GM18498 (cell line): ENCODE measurements around the gene BUD23.
A peak's percentile ranks its signal among the peaks of the same experiment; 100 is the strongest.
"Not testable (repeated sequence)": the region's sequence is repeated elsewhere in the genome, so short reads cannot be mapped to it uniquely, and the experiment has no call there.

Source experiments
- ATAC-seq: cut with Tn5 transposase; IDR thresholded peaks from one replicate; pipeline ENCODE4 v1.9.1; 2021; ENCODE audit warnings: mild to moderate bottlenecking, moderate library complexity; ENCODE audit not compliant: unreplicated experiment

BUD23 gene

DNA sequence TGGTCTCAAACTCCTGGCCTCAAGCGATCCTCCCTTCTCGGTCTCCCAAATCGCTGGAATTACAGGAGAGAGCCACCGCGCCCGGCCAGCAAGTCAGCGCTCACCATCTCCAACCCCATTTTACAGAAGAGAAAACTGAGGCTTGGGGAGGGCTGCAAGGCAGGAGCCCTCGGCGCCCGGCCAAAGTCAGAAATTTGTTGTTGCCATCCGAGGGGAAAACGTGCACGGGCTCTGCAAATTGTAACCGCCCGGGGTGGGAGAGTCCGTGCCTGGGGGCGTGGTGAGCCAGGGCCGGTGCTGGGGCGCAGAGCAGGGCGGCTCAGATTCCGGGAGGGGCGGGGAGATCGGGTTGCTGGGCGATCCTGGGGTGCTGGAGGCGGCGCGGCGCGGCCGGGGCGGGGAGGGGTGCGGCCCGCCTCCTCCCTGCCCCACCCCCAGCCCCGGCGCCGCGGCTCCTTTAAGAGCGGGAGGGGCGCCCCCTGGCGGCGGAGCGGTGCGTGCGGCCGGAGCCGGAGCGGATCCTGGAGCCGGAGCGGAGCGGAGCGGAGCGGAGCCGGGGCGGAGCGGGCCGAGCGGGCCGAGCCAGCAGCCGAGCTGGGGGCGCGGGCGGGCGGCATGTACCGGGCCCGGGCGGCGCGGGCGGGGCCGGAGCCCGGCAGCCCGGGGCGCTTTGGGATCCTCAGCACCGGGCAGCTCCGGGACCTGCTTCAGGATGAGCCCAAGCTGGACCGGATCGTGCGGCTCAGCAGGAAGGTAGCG is 15.9 kb upstream of the BUD23 start, which contains the start of gene VPS37D:
Gene VPS37D (plus strand): TSS at position 488 of the 759 bp plus-strand sequence. CDS start 128 bp downstream, at position 616.
- peak; percentile 92 for ATAC-seq

DNA sequence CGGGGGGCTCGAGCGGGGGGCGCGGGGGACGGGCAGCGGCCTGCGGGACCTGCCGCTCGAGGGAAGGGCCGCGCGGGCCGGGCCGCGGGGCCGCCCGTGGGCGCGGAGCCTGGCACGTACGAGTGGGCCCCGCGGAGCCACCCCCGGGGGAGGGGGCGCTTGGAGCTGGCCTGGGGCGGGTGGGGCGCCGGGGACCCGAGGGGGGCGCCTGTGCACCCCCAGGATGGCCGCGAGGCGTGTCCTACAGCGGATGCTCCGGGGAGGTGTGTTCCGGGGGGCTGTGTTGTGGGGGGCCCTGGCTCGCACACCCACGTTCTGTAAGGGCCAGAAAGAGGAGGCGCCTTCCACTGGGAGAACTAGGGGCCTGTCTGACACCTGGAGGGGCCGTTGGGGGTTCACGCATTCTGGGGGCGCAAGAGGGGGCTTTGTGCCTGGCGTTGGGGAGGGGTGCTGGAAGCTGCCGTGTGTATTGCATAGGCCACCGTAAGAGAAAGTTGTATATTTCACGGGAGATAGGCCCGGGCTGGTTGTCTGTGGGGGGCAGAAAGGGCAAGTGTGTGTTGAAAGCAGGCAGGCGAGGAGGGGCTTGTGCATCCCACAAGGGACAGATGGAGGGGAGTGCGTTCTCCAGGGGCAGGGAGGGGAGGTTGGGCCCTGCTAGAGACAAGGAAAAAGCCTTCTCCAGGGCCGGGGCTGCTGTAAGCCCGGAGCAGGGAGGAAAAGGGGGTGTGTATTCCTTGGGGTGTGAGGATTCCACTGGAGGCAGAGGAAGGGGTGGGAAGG is 15.1 kb upstream of the BUD23 start:
- peak; percentile 21 for ATAC-seq

GRCh38 chr7:73668886-73669230 is 14.5 kb upstream of the BUD23 start:
- no peak for ATAC-seq

GRCh38 chr7:73669288-73669701 is 14.1 kb upstream of the BUD23 start:
- ATAC-seq = no peak

DNA sequence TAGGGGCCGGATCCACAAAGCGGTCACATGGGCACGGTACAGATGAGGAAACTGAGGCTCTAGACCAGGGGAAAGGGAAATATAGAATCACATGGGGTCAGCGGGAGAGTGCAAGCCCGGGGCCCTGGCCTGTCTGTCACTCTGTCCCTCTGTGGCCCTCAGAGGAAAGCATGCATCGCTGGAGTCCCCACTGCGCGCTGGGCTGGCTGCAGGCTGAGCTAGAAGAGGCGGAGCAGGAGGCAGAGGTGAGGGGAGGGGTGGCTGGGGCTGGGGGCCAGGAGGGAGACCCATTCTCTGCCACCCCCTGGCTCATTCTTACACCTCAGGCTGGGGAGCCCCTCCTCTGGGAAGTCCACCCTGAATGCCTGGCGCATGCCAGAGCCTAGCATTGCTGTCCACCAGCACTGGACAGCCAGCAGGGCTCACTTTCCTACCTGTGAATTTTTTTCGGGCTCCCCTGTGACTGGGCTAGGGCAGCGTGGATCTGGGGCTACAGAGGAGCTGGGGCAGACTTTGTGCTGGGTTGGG is 13.5 kb upstream of the BUD23 start:
- no peak for ATAC-seq

GRCh38 chr7:73671322-73671661 is 12.1 kb upstream of the BUD23 start:
- ATAC-seq = no peak

DNA sequence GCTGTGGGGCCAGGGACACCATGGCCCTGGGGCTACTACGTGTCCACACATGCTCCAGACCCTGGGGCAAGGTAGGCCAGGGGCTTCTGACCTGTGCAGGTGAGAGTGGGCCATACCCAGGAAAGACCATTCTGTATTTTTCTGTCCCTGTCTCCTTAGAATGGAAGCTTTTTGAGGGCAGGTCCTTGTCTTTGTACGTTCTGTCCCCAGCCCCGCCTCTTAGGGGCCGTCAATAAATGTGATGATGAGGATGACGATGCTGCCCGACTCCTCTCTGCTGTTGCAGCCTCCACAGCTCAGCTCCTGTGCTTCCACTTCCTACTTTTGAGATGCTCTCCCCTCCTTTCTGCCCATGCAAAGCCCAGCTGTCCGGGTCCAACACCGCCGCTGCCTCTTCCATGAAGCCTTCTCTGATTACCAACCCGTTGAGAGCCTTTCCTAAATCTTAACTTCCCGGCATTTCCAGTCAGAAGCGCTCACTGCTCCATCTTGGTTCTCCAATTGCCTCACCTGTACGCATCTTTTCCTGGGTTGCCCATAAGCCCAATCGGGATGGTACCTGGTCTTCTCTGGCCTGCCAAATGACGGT is 11.4 kb upstream of the BUD23 start:
- no peak for ATAC-seq

GRCh38 chr7:73674468-73675124 is 8.8 kb upstream of the BUD23 start:
- ATAC-seq = no peak

- not testable (repeated sequence) for ATAC-seq
Measured at GRCh38 chr7:73676062-73676461, 7.3 kb upstream of the BUD23 start.

GRCh38 chr7:73678862-73679261 is 4.5 kb upstream of the BUD23 start:
- no peak for ATAC-seq

DNA sequence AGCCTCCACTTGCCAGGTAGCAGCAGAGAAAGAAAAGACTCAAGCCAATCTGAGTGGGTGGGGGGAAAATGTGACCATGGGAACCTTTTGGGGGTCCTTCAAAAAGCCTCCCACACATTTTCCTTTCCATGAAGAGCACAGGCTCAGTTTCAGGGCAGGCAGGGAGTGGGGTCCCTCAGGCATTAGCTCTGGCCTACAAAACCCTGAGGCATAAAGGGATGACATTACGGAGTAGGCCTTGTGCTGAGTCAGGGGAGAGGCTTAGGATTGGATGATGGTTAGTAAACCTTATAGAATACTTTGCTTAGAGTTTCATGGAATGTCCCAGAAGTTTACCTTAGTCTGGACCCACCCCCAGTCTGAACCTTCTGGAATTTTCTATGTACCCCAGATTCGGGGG is 3.7 kb upstream of the BUD23 start:
- ATAC-seq = no peak

DNA sequence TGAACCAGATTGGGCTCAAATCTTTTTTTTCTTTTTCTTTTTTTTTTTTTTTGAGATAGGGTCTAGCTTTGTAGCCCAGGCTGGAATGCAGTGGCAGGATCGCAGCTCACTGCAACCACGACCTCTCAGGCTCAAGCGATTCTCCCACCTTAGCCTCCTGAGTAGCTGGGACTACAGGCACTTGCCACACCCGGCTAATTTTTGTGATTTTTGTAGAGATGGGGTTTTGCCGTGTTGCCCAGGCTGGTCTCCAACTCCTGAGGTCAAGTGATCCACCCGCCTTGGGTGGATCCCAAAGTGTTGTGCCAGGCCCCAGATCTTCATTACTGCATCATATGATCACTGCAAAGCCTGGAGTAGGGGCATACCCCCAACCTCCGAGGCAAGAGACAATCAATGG is 2.9 kb upstream of the BUD23 start:
- no peak for ATAC-seq

DNA sequence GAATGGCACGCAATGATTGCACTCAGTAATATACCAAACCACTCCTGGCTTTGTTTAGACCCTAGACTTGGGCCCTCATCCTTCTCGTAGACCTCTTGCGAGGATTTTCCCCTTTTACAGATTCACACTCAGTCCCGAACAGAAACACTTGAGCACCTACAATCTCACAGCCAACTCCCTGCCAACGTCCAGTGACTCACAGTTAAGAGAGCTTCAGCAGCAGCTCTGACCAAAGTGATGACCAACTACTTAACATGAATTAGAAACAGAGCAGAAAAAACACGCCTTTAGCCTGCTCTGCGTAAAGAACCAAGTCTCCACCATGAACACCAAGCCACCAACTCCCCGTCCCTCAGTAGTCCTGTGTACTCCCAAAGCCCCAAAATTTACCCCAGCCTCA is 2.4 kb upstream of the BUD23 start:
- no peak for ATAC-seq

- ATAC-seq = no peak
Measured at GRCh38 chr7:73682745-73683055, 697 bp upstream of the BUD23 start.

GRCh38 chr7:73683788-73684693 is 644 bp downstream of the BUD23 start:
- peak; percentile 10 for ATAC-seq

DNA sequence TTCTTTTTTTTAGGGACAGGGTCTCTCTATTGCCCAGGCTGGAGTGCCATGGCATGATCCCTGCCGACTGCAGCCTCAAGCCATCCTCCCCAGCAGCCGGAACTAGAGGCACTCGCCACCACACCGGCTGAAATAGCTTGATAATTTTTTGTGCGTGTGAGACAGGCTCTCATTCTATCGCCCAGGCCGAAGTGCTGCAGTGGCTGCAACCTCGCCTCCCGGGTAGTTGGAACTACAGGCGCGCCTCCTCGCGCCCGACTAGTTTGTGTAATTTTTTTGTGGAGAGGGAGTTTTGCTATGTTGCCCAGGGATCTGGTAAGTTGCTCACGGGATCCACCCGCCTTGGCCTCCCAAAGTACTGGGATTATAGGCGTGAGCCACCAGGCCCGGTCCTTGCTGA is 1.9 kb downstream of the BUD23 start:
- ATAC-seq = no peak

GRCh38 chr7:73688288-73688687 is 4.9 kb downstream of the BUD23 start:
- no peak for ATAC-seq

DNA sequence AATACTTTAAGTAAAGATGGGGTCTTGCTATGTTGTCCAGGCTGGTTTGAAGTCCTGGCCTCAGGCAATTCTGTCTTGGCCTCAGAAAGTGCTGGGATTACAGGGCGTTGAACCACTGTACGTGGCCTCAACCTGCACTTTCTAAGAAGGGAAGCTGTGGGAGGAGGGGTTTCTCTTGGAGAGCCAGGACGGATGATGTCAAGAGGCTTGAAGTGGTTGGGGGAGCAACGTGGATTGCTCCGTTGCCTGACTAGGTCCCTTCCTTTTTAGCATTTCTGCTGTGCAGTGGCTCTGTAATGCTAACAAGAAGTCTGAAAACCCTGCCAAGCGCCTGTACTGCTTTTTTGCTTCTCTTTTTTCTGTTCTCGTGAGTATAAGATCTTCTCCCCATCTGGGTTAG is 7.2 kb downstream of the BUD23 start:
- no peak for ATAC-seq

GRCh38 chr7:73696372-73696771 is 13.0 kb downstream of the BUD23 start:
- ATAC-seq = no peak

DNA sequence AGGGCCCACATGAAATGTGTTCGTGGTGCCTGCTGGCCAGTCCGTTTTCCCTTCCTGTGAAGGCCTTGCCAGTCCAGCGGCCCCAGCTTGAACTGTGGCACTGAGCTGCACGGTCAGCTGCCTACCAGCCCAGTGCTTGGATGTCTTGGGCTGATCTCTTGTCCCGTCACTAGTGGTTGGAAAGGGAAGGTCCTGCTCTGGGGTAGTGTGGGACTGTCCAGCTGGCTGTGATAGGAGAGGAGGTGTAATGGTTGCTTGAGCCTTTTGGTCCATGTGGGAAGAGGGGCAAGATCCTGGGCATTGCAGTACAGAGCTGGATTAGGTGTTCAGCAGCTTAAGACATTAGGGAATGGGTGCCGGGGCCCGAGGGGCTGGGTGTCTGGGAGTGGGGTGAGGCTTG is 15.0 kb downstream of the BUD23 start:
- no peak for ATAC-seq
